DND-41 (cell line): Measurements from ENCODE around the gene THRB.

Source experiments
- ATAC-seq: fragments of 200-7000 bp; cut with Tn5 transposase; 3 replicates; pipeline ENCODE4 v1.9.1; 2021; ENCODE audit warnings: low read depth; ENCODE audit not compliant: insufficient read depth
- DNase-seq: peaks from one replicate; pipeline ENCODE4 v3.0.0-alpha.2; 2020
- H2AFZ ChIP-seq: 2 replicates; pipeline ENCODE4 v1.6.0; 2012; ENCODE audit warnings: low read depth, low read length
- H3K27ac ChIP-seq: 2 replicates; pipeline ENCODE4 v1.5.1; 2012; ENCODE audit warnings: low read length, inconsistent platforms
- H3K27me3 ChIP-seq: fragments of 200-600 bp; sonication (generic); 2 replicates; pipeline ENCODE4 v1.6.0; 2012; ENCODE audit warnings: low read length, mild to moderate bottlenecking, inconsistent platforms; ENCODE audit not compliant: insufficient read depth, poor library complexity
- H3K36me3 ChIP-seq: 2 replicates; pipeline ENCODE4 v1.5.1; 2012; ENCODE audit warnings: low read length, inconsistent platforms; ENCODE audit not compliant: insufficient read depth
- H3K4me1 ChIP-seq: 2 replicates; pipeline ENCODE4 v1.5.1; 2012; ENCODE audit warnings: mild to moderate bottlenecking, low read length; ENCODE audit not compliant: insufficient read depth
- H3K4me2 ChIP-seq: 2 replicates; pipeline ENCODE4 v1.6.0; 2012; ENCODE audit warnings: mild to moderate bottlenecking, moderate library complexity, low read length, inconsistent platforms; ENCODE audit not compliant: insufficient read depth
- H3K4me3 ChIP-seq, 2 experiments: fragments of 200-600 bp in 1 of 2; shearing (Covaris generic) in 1 of 2; 2 replicates each; pipeline ENCODE4 v1.5.1; 2012 to 2016; ENCODE audit warnings: inconsistent platforms in 2 of 2, low read length in 2 of 2, mild to moderate bottlenecking in 2 of 2, low read depth in 1 of 2, moderate library complexity in 1 of 2
- H3K79me2 ChIP-seq: 2 replicates; pipeline ENCODE4 v1.6.0; 2012; ENCODE audit warnings: low read length, inconsistent platforms; ENCODE audit not compliant: insufficient read depth
- H3K9ac ChIP-seq: 2 replicates; pipeline ENCODE4 v1.6.0; 2012; ENCODE audit warnings: low read depth, mild to moderate bottlenecking, inconsistent platforms, low read length, moderate library complexity
- H3K9me3 ChIP-seq: 2 replicates; pipeline ENCODE4 v1.5.1; 2012; ENCODE audit warnings: low read length, moderate library complexity, mild to moderate bottlenecking, inconsistent platforms; ENCODE audit not compliant: insufficient read depth, severe bottlenecking
- H4K20me1 ChIP-seq: 2 replicates; pipeline ENCODE4 v1.6.0; 2012; ENCODE audit warnings: low read length; ENCODE audit not compliant: insufficient read depth
- EZH2 ChIP-seq: IDR thresholded peaks from 3 replicates; pipeline ENCODE4 v1.6.1; 2012; ENCODE audit warnings: borderline replicate concordance, low read depth, mild to moderate bottlenecking, moderate library complexity, low read length, inconsistent platforms; ENCODE audit not compliant: severe bottlenecking
- TF ChIP-seq, protein P1 (sequence below): IDR thresholded peaks from 2 replicates; pipeline ENCODE4 v1.5.1; 2012; ENCODE audit warnings: borderline replicate concordance, low read length, moderate library complexity, mild to moderate bottlenecking; ENCODE audit not compliant: poor library complexity, severe bottlenecking; ENCODE audit errors: extremely low read depth

The THRB gene

DNA sequence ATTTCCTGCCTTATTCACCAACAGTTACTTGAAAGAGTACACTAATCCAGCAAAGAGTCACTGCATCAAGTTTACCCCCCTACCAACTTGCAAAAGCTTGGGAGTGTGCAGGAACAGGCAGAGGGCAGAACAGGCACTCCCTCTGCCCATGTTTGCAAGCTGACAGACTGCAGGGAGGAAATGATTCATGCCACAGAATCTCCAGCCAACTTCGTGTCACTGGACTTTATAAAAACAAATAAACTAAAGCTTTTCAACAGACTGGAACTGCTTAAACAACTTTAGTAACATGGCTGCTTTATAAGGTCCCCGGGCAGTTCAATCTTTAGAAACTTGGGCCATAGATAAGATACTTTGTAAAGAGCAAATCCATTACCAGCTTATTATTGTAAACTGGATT lies 129.5 kb downstream of the THRB start:
- Histone ChIP-seq H4K20me1 (no peaks in the 10 kb centered on the region), H3K4me3 (no peak overlapping the region), H3K4me2 (no peak overlapping the region)

DNA sequence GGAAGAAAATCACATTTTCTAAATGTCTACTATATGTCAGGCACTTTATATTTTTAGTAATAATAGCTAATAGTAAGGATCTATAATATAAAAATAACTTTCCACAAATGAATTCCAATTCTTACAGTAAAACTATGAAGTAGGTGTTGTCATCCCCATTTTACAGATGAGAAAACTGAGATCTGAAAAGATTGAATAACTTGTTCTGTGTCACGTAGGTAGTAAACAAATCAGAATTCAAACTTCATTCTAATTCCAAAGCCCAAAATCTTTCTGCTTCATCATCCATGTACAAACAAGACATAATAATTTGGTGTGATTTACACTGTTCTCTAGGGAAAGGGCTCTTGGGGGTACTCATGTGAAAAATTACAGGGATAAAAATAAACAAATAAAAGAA lies 130.3 kb downstream of the THRB start:
- H3K79me2 ChIP-seq = no peaks in the 10 kb centered on the region
- H3K36me3 ChIP-seq = no peaks in the 10 kb centered on the region
- H4K20me1 ChIP-seq = no peaks in the 10 kb centered on the region
- DNase-seq = no peak
- no peak overlapping the region for H3K4me2 ChIP-seq
- no peak overlapping the region for H2AFZ ChIP-seq
- no peak overlapping the region for H3K9ac ChIP-seq
- no peaks in the 10 kb centered on the region for H3K9me3 ChIP-seq
- no peaks in the 10 kb centered on the region for H3K27me3 ChIP-seq
- H3K27ac ChIP-seq = no peak overlapping the region
- no peak for ATAC-seq
- TF ChIP-seq EZH2 = no peak
- TF ChIP-seq, protein P1, sequence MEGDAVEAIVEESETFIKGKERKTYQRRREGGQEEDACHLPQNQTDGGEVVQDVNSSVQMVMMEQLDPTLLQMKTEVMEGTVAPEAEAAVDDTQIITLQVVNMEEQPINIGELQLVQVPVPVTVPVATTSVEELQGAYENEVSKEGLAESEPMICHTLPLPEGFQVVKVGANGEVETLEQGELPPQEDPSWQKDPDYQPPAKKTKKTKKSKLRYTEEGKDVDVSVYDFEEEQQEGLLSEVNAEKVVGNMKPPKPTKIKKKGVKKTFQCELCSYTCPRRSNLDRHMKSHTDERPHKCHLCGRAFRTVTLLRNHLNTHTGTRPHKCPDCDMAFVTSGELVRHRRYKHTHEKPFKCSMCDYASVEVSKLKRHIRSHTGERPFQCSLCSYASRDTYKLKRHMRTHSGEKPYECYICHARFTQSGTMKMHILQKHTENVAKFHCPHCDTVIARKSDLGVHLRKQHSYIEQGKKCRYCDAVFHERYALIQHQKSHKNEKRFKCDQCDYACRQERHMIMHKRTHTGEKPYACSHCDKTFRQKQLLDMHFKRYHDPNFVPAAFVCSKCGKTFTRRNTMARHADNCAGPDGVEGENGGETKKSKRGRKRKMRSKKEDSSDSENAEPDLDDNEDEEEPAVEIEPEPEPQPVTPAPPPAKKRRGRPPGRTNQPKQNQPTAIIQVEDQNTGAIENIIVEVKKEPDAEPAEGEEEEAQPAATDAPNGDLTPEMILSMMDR = no peak
- no peaks in the 10 kb centered on the region for H3K4me1 ChIP-seq
- no peak overlapping the region for H3K4me3 ChIP-seq

More for the DNA sequence above, 129.5 kb downstream of the THRB start:
- Histone ChIP-seq H2AFZ (no peak overlapping the region), H3K27ac (no peak overlapping the region), H3K4me1 (no peaks in the 10 kb centered on the region), H3K9ac (no peak overlapping the region), H3K9me3 (no peaks in the 10 kb centered on the region), H3K27me3 (no peaks in the 10 kb centered on the region), H3K79me2 (no peaks in the 10 kb centered on the region), H3K36me3 (no peaks in the 10 kb centered on the region)
- ATAC-seq (no peak), DNase-seq (no peak)
- no peak for TF ChIP-seq EZH2
- TF ChIP-seq, protein P1 = no peak

DNA sequence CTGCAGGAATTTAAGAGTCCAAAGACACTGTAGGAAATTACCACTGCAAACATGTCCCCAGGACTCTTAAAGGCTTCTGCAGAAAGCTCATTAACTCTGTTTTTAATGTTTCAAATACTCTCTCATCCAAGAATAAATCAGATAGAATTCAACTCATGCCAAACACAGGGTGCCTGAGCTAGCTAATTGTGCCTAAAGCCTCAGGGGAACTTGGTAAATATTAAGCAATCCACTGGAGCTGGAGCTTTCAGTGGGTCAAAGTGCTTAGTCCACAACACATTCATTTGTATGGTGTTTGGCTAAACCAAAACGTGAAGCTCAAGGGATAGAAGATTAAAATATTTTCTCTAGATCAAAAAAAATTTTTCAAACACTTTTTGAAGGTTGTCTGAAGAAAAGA lies 131.4 kb downstream of the THRB start:
- H3K27ac ChIP-seq = no peak overlapping the region
- H3K4me3 ChIP-seq = no peak overlapping the region
- no peak overlapping the region for H3K9ac ChIP-seq
- H3K27me3 ChIP-seq = no peaks in the 10 kb centered on the region
- H4K20me1 ChIP-seq = no peaks in the 10 kb centered on the region
- no peak for TF ChIP-seq EZH2
- TF ChIP-seq, protein P1 = no peak
- DNase-seq = no peak
- H3K4me2 ChIP-seq = no peak overlapping the region
- no peaks in the 10 kb centered on the region for H3K9me3 ChIP-seq
- no peaks in the 10 kb centered on the region for H3K36me3 ChIP-seq
- no peak overlapping the region for H2AFZ ChIP-seq
- no peaks in the 10 kb centered on the region for H3K4me1 ChIP-seq
- H3K79me2 ChIP-seq = no peaks in the 10 kb centered on the region
- no peak for ATAC-seq

DNA sequence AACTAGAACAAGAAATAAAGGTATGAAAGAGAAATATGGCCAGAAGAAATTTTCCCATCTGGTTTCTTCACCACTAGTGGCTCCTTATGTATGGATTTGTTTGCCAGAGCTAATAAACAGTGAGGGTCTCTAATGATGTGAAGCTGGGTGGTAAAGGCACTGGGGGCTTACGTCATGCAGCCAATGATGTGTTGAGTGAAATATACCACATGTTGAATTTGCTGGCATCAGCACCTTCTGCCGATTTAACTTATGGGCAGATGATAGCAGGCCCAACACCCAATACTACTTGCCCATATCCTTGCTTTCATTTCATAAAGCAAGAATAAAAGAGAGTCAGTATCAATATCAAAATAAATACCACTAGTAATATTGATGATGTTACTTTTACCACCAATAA lies 133.0 kb downstream of the THRB start:
- Histone ChIP-seq H3K4me1 (no peaks in the 10 kb centered on the region), H3K27ac (no peak overlapping the region), H3K4me2 (no peak overlapping the region), H3K27me3 (no peaks in the 10 kb centered on the region), H3K4me3 (no peak overlapping the region), H2AFZ (no peak overlapping the region), H3K36me3 (no peaks in the 10 kb centered on the region), H4K20me1 (no peaks in the 10 kb centered on the region), H3K79me2 (no peaks in the 10 kb centered on the region), H3K9ac (no peak overlapping the region), H3K9me3 (no peaks in the 10 kb centered on the region)
- DNase-seq = no peak
- no peak for TF ChIP-seq EZH2
- TF ChIP-seq, protein P1 = no peak
- ATAC-seq = no peak
